Limb (tissue), 2 donors: ENCODE data around the gene CACNA1H.
"Not testable (repeated sequence)": the region's sequence is repeated elsewhere in the genome, so short reads cannot be mapped to it uniquely, and the experiment has no call there.

Experiments used
- DNase-seq, 2 donors: peaks; one replicate each; pipeline ENCODE4 v3.0.0-alpha.2; 2016; ENCODE audit errors: extremely low spot score in 2 of 2

The CACNA1H gene

GRCh38 chr16:1173788-1174451 lies 21.0 kb downstream of the CACNA1H start:
- DNase-seq, result no peak

GRCh38 chr16:1174477-1175357 lies 21.8 kb downstream of the CACNA1H start:
- DNase-seq, result no peak

GRCh38 chr16:1175566-1176279 lies 22.8 kb downstream of the CACNA1H start:
- no peak for DNase-seq

- DNase-seq, result no peak
Measured at GRCh38 chr16:1176280-1176897, 23.5 kb downstream of the CACNA1H start.

- no peak for DNase-seq
Measured at GRCh38 chr16:1177053-1177452, 24.1 kb downstream of the CACNA1H start.

GRCh38 chr16:1177750-1178149 lies 24.8 kb downstream of the CACNA1H start:
- no peak for DNase-seq

GRCh38 chr16:1178295-1178910 lies 25.5 kb downstream of the CACNA1H start:
- DNase-seq, result no peak

- peak in 1 of 2 donors; percentile 7 for DNase-seq
Measured at GRCh38 chr16:1180549-1181403, 27.9 kb downstream of the CACNA1H start.

- DNase-seq, result no peak
Measured at GRCh38 chr16:1181404-1182315, 28.8 kb downstream of the CACNA1H start.

- DNase-seq, result no peak
Measured at GRCh38 chr16:1182316-1182671, 29.4 kb downstream of the CACNA1H start.

GRCh38 chr16:1182950-1183907 lies 30.3 kb downstream of the CACNA1H start:
- DNase-seq, result peak; percentile 20 to 69

GRCh38 chr16:1184156-1184868 lies 31.4 kb downstream of the CACNA1H start:
- no peak for DNase-seq

GRCh38 chr16:1184980-1185379 lies 32.1 kb downstream of the CACNA1H start:
- no peak for DNase-seq

- DNase-seq, result not testable (repeated sequence)
Measured at GRCh38 chr16:1185460-1186207, 32.7 kb downstream of the CACNA1H start.

- peak; percentile 30 to 78 for DNase-seq
Measured at GRCh38 chr16:1188432-1189189, 35.7 kb downstream of the CACNA1H start.

- DNase-seq, result no peak
Measured at GRCh38 chr16:1189455-1189854, 36.5 kb downstream of the CACNA1H start.
